HCT116 (cell line): ENCODE data around the gene DMD.

Experiments
- CEBPB ChIP-seq: IDR thresholded peaks from 2 replicates; pipeline ENCODE4 v1.6.1; 2012; ENCODE audit warnings: low read depth
- EZH2 ChIP-seq: fragments of 200-600 bp; sonication (generic); IDR thresholded peaks from 2 replicates; pipeline ENCODE4 v1.6.1; 2017; ENCODE audit warnings: antibody characterized with exemption, mixed run types
- POLR2A ChIP-seq: IDR thresholded peaks from 2 replicates; pipeline ENCODE4 v1.7.0; 2011; ENCODE audit warnings: borderline replicate concordance; ENCODE audit not compliant: insufficient read depth, insufficient read length; ENCODE audit errors: extremely low read depth
- POLR2AphosphoS5 ChIP-seq: IDR thresholded peaks from 2 replicates; pipeline ENCODE4 v1.6.1; 2011; ENCODE audit warnings: mild to moderate bottlenecking, low read depth, low read length, moderate library complexity
- RAD21 ChIP-seq: IDR thresholded peaks from 2 replicates; pipeline ENCODE4 v1.6.1; 2012; ENCODE audit warnings: low read depth, mild to moderate bottlenecking
- SP1 ChIP-seq: IDR thresholded peaks from 2 replicates; pipeline ENCODE4 v1.6.1; 2012; ENCODE audit warnings: low read depth
- SRF ChIP-seq: IDR thresholded peaks from 2 replicates; pipeline ENCODE4 v1.6.1; 2012; ENCODE audit warnings: low read depth
- ZNF274 ChIP-seq: fragments of 200-500 bp; sonication (Bioruptor generic); IDR thresholded peaks from 2 replicates; pipeline ENCODE4 v1.6.1; 2014; ENCODE audit warnings: mild to moderate bottlenecking, low read depth, low read length, inconsistent platforms
- TF ChIP-seq, protein P1 (sequence below), 3 experiments: fragments of 200-600 bp in 1 of 3; sonication (generic) in 1 of 3; IDR thresholded peaks in 2 of 3; conservative IDR thresholded peaks in 1 of 3; 2 replicates each; pipeline ENCODE4 v1.5.1; 2012 to 2017; ENCODE audit warnings: low read depth in 2 of 3, low read length in 2 of 3, antibody characterized with exemption in 1 of 3, borderline replicate concordance in 1 of 3, control low read depth in 1 of 3, mild to moderate bottlenecking in 1 of 3, mixed read lengths in 1 of 3, mixed run types in 1 of 3, moderate library complexity in 1 of 3; ENCODE audit not compliant: insufficient read depth in 1 of 3
- TF ChIP-seq, protein P2 (sequence below): IDR thresholded peaks from 2 replicates; pipeline ENCODE4 v1.6.1; 2012
- TF ChIP-seq, protein P3 (sequence below): IDR thresholded peaks from 2 replicates; pipeline ENCODE4 v1.6.1; 2012; ENCODE audit warnings: low read depth
- TF ChIP-seq, protein P4 (sequence below): IDR thresholded peaks from 2 replicates; pipeline ENCODE4 v1.6.1; 2012

DNA sequence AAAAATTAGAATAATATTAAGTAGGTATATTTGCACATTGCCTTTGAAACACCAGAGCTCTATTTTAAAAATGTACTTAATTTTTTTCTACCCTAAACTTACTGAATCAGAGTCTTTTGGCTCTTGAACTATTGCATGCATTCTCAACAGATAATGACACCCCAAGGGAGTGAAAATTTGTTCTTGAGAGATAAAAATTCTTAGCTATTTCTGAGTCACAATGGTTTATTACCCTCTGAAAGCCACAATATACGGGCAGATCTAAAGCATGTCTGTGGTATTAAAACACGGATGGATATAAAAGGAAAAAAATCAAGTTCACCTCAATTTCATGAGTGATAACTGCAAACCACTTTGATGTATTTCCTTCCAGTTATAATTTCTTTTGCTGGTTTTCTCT, 1503.2 kb downstream of the DMD start:
- no peak for TF ChIP-seq POLR2A
- no peak for TF ChIP-seq RAD21
- TF ChIP-seq, protein P1, sequence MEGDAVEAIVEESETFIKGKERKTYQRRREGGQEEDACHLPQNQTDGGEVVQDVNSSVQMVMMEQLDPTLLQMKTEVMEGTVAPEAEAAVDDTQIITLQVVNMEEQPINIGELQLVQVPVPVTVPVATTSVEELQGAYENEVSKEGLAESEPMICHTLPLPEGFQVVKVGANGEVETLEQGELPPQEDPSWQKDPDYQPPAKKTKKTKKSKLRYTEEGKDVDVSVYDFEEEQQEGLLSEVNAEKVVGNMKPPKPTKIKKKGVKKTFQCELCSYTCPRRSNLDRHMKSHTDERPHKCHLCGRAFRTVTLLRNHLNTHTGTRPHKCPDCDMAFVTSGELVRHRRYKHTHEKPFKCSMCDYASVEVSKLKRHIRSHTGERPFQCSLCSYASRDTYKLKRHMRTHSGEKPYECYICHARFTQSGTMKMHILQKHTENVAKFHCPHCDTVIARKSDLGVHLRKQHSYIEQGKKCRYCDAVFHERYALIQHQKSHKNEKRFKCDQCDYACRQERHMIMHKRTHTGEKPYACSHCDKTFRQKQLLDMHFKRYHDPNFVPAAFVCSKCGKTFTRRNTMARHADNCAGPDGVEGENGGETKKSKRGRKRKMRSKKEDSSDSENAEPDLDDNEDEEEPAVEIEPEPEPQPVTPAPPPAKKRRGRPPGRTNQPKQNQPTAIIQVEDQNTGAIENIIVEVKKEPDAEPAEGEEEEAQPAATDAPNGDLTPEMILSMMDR (IDR thresholded peaks at IDR 0.05 in 2 of 3, conservative IDR thresholded peaks at IDR 0.05 in 1 of 3; ENCODE audit: borderline replicate concordance in 1 of 3, insufficient read depth in 1 of 3, low read depth in 2 of 3, low read length in 2 of 3): no peak
- no peak for TF ChIP-seq POLR2AphosphoS5
- TF ChIP-seq EZH2: no peak
- TF ChIP-seq, protein P2, sequence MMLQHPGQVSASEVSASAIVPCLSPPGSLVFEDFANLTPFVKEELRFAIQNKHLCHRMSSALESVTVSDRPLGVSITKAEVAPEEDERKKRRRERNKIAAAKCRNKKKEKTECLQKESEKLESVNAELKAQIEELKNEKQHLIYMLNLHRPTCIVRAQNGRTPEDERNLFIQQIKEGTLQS: no peak
- TF ChIP-seq, protein P3, sequence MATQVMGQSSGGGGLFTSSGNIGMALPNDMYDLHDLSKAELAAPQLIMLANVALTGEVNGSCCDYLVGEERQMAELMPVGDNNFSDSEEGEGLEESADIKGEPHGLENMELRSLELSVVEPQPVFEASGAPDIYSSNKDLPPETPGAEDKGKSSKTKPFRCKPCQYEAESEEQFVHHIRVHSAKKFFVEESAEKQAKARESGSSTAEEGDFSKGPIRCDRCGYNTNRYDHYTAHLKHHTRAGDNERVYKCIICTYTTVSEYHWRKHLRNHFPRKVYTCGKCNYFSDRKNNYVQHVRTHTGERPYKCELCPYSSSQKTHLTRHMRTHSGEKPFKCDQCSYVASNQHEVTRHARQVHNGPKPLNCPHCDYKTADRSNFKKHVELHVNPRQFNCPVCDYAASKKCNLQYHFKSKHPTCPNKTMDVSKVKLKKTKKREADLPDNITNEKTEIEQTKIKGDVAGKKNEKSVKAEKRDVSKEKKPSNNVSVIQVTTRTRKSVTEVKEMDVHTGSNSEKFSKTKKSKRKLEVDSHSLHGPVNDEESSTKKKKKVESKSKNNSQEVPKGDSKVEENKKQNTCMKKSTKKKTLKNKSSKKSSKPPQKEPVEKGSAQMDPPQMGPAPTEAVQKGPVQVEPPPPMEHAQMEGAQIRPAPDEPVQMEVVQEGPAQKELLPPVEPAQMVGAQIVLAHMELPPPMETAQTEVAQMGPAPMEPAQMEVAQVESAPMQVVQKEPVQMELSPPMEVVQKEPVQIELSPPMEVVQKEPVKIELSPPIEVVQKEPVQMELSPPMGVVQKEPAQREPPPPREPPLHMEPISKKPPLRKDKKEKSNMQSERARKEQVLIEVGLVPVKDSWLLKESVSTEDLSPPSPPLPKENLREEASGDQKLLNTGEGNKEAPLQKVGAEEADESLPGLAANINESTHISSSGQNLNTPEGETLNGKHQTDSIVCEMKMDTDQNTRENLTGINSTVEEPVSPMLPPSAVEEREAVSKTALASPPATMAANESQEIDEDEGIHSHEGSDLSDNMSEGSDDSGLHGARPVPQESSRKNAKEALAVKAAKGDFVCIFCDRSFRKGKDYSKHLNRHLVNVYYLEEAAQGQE: no peak
- TF ChIP-seq SRF: no peak
- TF ChIP-seq, protein P4, sequence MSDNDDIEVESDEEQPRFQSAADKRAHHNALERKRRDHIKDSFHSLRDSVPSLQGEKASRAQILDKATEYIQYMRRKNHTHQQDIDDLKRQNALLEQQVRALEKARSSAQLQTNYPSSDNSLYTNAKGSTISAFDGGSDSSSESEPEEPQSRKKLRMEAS: no peak
- no peak for TF ChIP-seq SP1
- no peak for TF ChIP-seq CEBPB
- no peak for TF ChIP-seq ZNF274
